ENCODE measurements around the gene GLP2R. TPM values are rescaled to one million over a fixed set of nuclear protein-coding genes. Genes with fewer than 3 reads are reported as not detected.
"Not testable (repeated sequence)": the region's sequence is repeated elsewhere in the genome, so short reads cannot be mapped to it uniquely, and the experiment has no call there.

Gene GLP2R
- polyA plus RNA-seq, 12 donors: 0.04 to 0.12 (median 0.05) TPM; not detected in 8

- DNase-seq: no peak
Measured at GRCh38 chr17:9898812-9899211, 73.1 kb downstream of the GLP2R start.

GRCh38 chr17:9899280-9900043 lies 73.7 kb downstream of the GLP2R start:
- DNase-seq: no peak

GRCh38 chr17:9900044-9900594 lies 74.4 kb downstream of the GLP2R start:
- DNase-seq: no peak

GRCh38 chr17:9900784-9901183 lies 75.1 kb downstream of the GLP2R start:
- peak; percentile 64 for DNase-seq

GRCh38 chr17:9902120-9902519 lies 76.4 kb downstream of the GLP2R start:
- no peak for DNase-seq

- no peak for DNase-seq
Measured at GRCh38 chr17:9904277-9905077, 78.8 kb downstream of the GLP2R start.

- no peak for DNase-seq
Measured at GRCh38 chr17:9905078-9905415, 79.3 kb downstream of the GLP2R start, which contains the start of gene RCVRN. TSS of gene RCVRN (minus strand) at chr17:9905271. CDS start at chr17:9905180, 91 bp downstream.

GRCh38 chr17:9905902-9906301 lies 80.2 kb downstream of the GLP2R start:
- no peak for DNase-seq

GRCh38 chr17:9906616-9907015 lies 80.9 kb downstream of the GLP2R start:
- DNase-seq: no peak

- no peak for DNase-seq
Measured at GRCh38 chr17:9907131-9907530, 81.4 kb downstream of the GLP2R start.

- no peak for DNase-seq
Measured at GRCh38 chr17:9907883-9908648, 82.3 kb downstream of the GLP2R start.

- DNase-seq: no peak
Measured at GRCh38 chr17:9908649-9909042, 82.9 kb downstream of the GLP2R start.

- DNase-seq: no peak
Measured at GRCh38 chr17:9911089-9911488, 85.4 kb downstream of the GLP2R start.

GRCh38 chr17:9912121-9913099 lies 86.7 kb downstream of the GLP2R start:
- no peak for DNase-seq

- no peak for DNase-seq
Measured at GRCh38 chr17:9913476-9913875, 87.8 kb downstream of the GLP2R start.

GRCh38 chr17:9916108-9916507 lies 90.4 kb downstream of the GLP2R start:
- DNase-seq: no peak

GRCh38 chr17:9917131-9917530 lies 91.4 kb downstream of the GLP2R start:
- no peak for DNase-seq

- no peak for DNase-seq
Measured at GRCh38 chr17:9917801-9918200, 92.1 kb downstream of the GLP2R start.

- no peak for DNase-seq
Measured at GRCh38 chr17:9918352-9918751, 92.6 kb downstream of the GLP2R start.

- no peak for DNase-seq
Measured at GRCh38 chr17:9918804-9919352, 93.2 kb downstream of the GLP2R start.

GRCh38 chr17:9921216-9921615 lies 95.5 kb downstream of the GLP2R start:
- not testable (repeated sequence) for DNase-seq

Data from muscle of arm (tissue), 12 donors.